Psoas muscle (tissue), 7 donors: Measurements from ENCODE around the gene GRK7. TPM values are rescaled to one million over a fixed set of nuclear protein-coding genes. Genes with fewer than 3 reads are reported as not detected.

Experiments used
- polyA plus RNA-seq, 3 donors: library from polyadenylated mRNA; stranded (reverse); fragments of 200-250 nt; gene quantifications; one replicate each; pipeline ENCODE4 v1.2.3, GENCODE V29; 2013
- total RNA-seq, 4 donors: library from RNA; stranded (reverse); fragmentation: NEBNext Ultra II Directional in 2 of 4; extraction: Animal tissue kit (Norgen Biotek cat#: 25700) in 2 of 4; gene quantifications; one replicate each; pipeline versions ENCODE4 v1.2.1 to v1.2.4, GENCODE V29; 2021 to 2023
- donor health status: healthy with polysubstance abuse.
- donor health status: DM: no; HTN: no; CAD: no; lungs with moderate emphysema.
- donor health status: Bipolar disorder and iron deficiency.
- donor health status: healthy.
- donor health status: DM: no; HTN: no; CAD: no.
- donor health status: DM: no; HTN: no; CAD: no.
- donor health status: DM: yes; HTN: yes; CAD: no.

Gene GRK7
- total and polyA plus RNA-seq, 7 donors = 0.04 to 0.64 (median 0.11) TPM; not detected in 3

Other genes with a start within 250 kb of the GRK7 start
- 100 to 1,000 TPM in 3 of 4 donors, 10 to 100 TPM in 1; 95.1 to 123 (median 110) TPM for gene RNF7, start 25.1 kb upstream of the GRK7 start, total RNA-seq
- 100 to 1,000 TPM in 2 of 3 donors, 10 to 100 TPM in 1; 87.1 to 191 (median 114) TPM for gene RNF7, start 25.1 kb upstream of the GRK7 start, polyA plus RNA-seq
- 10 to 100 TPM; 19.9 to 57.0 (median 31.6) TPM for gene ATP1B3, start 113.2 kb downstream of the GRK7 start, total RNA-seq
- 10 to 100 TPM; 24.2 to 68.2 (median 51.1) TPM for gene ATP1B3, start 113.2 kb downstream of the GRK7 start, polyA plus RNA-seq